Peyer's patch (tissue), 4 donors: Measurements from ENCODE around the gene FAM107B.

ENCODE experiments used
- CTCF ChIP-seq, 6 experiments: fragments of 450-650 bp in 4 of 6; fragments of 200-600 bp in 2 of 6; sonication (generic) in 1 of 6; IDR thresholded peaks; one replicate each; pipeline ENCODE4 v1.5.1; 2017 to 2019; ENCODE audit warnings: antibody characterized with exemption in 6 of 6, mild to moderate bottlenecking in 3 of 6, moderate library complexity in 1 of 6
- POLR2A ChIP-seq, 2 donors: fragments of 450-650 bp; IDR thresholded peaks; one replicate each; pipeline ENCODE4 v1.5.1; 2017; ENCODE audit warnings: antibody characterized with exemption in 2 of 2, mild to moderate bottlenecking in 2 of 2, moderate library complexity in 2 of 2

DNA sequence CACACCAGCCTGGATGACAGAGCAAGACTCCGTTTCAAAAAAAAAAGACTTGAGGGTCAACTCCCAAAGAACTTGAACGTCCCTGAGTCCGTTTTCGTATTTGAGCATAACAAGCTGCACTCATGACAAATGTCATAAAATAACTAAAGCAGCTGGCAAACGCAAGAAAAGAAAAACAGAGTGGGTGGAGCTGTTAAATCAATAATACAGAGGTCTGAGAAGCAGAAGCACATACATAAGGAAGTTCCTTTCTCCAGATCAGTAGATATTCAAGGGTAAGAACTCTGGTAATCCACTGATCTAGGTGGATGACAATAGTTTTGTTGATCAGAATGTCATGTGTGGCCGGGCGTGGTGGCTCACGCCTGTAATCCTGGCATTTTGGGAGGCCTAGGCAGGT, 150.1 kb downstream of the FAM107B start:
- TF ChIP-seq CTCF (IDR thresholded peaks at IDR 0.05) (no peak), POLR2A (IDR thresholded peaks at IDR 0.05) (no peak)
